CD14-positive monocyte (primary cell): ENCODE results near the gene CHN1. TPM values are rescaled to one million over a fixed set of nuclear protein-coding genes. Genes with fewer than 3 reads are reported as not detected.

Source experiments
- DNase-seq, 3 donors: peaks; one replicate each; pipeline ENCODE4 v3.0.0-alpha.2; 2011 to 2022
- H2AFZ ChIP-seq: 2 replicates; pipeline ENCODE4 v1.6.0; 2012; ENCODE audit warnings: mild to moderate bottlenecking, low read depth, low read length, inconsistent platforms; ENCODE audit not compliant: insufficient read depth, poor library complexity, severe bottlenecking
- H3K27ac ChIP-seq, 2 donors: 1 replicate in 1 of 2; 2 replicates in 1 of 2; pipeline ENCODE4 v1.5.1; 2012 to 2013; ENCODE audit warnings: low read length in 2 of 2, control low read depth in 1 of 2, inconsistent platforms in 1 of 2, low read depth in 1 of 2, mild to moderate bottlenecking in 1 of 2
- H3K27me3 ChIP-seq, 2 donors: one replicate each; pipeline versions ENCODE4 v1.6.0 to v1.6.1; 2011 to 2013; ENCODE audit warnings: low read length in 2 of 2; ENCODE audit not compliant: control insufficient read depth in 2 of 2, insufficient read depth in 2 of 2
- H3K36me3 ChIP-seq, 2 donors: replicated peaks in 1 of 2; 1 replicate in 1 of 2; 2 replicates in 1 of 2; pipeline versions ENCODE4 v1.5.1 to v1.6.1; 2012 to 2013; ENCODE audit warnings: low read length in 2 of 2, control low read depth in 1 of 2, inconsistent platforms in 1 of 2, mild to moderate bottlenecking in 1 of 2; ENCODE audit not compliant: insufficient read depth in 2 of 2, control insufficient read depth in 1 of 2
- H3K4me1 ChIP-seq, 2 donors: 1 replicate in 1 of 2; 2 replicates in 1 of 2; pipeline versions ENCODE4 v1.5.1 to v1.6.1; 2012 to 2013; ENCODE audit warnings: low read length in 2 of 2, control low read depth in 1 of 2, inconsistent platforms in 1 of 2, mild to moderate bottlenecking in 1 of 2, moderate library complexity in 1 of 2; ENCODE audit not compliant: insufficient read depth in 2 of 2, control insufficient read depth in 1 of 2
- H3K4me2 ChIP-seq: replicated peaks from 2 replicates; pipeline ENCODE3; 2012; ENCODE audit warnings: low read length, moderate library complexity, mild to moderate bottlenecking; ENCODE audit not compliant: poor library complexity, severe bottlenecking; ENCODE audit errors: extremely low read depth
- H3K4me3 ChIP-seq, 3 experiments: fragments of 200-600 bp in 1 of 3; sonication (generic) in 1 of 3; replicated peaks in 1 of 3; 1 replicate in 2 of 3; 2 replicates in 1 of 3; pipeline ENCODE4 v1.5.1; 2011 to 2013; ENCODE audit warnings: low read length in 3 of 3, mild to moderate bottlenecking in 3 of 3, control low read depth in 2 of 3, low read depth in 2 of 3, inconsistent platforms in 1 of 3, moderate library complexity in 1 of 3
- H3K79me2 ChIP-seq: 2 replicates; pipeline ENCODE4 v1.6.0; 2012; ENCODE audit warnings: mild to moderate bottlenecking, control low read depth, inconsistent platforms, low read length, moderate library complexity; ENCODE audit not compliant: insufficient read depth
- H3K9ac ChIP-seq: 2 replicates; pipeline ENCODE4 v1.6.0; 2017; ENCODE audit warnings: low read length, mild to moderate bottlenecking; ENCODE audit not compliant: insufficient read depth, poor library complexity, severe bottlenecking
- H3K9me3 ChIP-seq, 2 donors: replicated peaks in 1 of 2; 1 replicate in 1 of 2; 2 replicates in 1 of 2; pipeline versions ENCODE4 v1.5.1 to v1.6.1; 2012 to 2013; ENCODE audit warnings: low read length in 2 of 2, control low read depth in 1 of 2; ENCODE audit not compliant: control insufficient read depth in 1 of 2, insufficient read depth in 1 of 2
- H4K20me1 ChIP-seq: 2 replicates; pipeline ENCODE4 v1.6.0; 2012; ENCODE audit warnings: mild to moderate bottlenecking, low read length, control low read depth, moderate library complexity; ENCODE audit not compliant: insufficient read depth
- H3K27ac Mint-ChIP-seq, 7 donors: one replicate each; pipeline ENCODE4 v1.8.0; 2020; ENCODE audit warnings: mild to moderate bottlenecking in 7 of 7, mixed read lengths in 7 of 7, moderate library complexity in 6 of 7, inconsistent platforms in 2 of 7
- H3K27me3 Mint-ChIP-seq, 3 donors: one replicate each; pipeline ENCODE4 v1.8.0; 2021 to 2022; ENCODE audit warnings: low read depth in 3 of 3, mild to moderate bottlenecking in 3 of 3, mixed read lengths in 3 of 3, moderate library complexity in 3 of 3, inconsistent platforms in 1 of 3
- H3K36me3 Mint-ChIP-seq, 2 donors: one replicate each; pipeline ENCODE4 v1.8.0; 2020; ENCODE audit warnings: mixed read lengths in 2 of 2, inconsistent platforms in 1 of 2, mild to moderate bottlenecking in 1 of 2
- H3K4me1 Mint-ChIP-seq: one replicate; pipeline ENCODE4 v1.8.0; 2020; ENCODE audit warnings: mild to moderate bottlenecking, mixed read lengths
- H3K4me3 Mint-ChIP-seq, 2 donors: one replicate each; pipeline ENCODE4 v1.8.0; 2020; ENCODE audit warnings: mild to moderate bottlenecking in 2 of 2, mixed read lengths in 2 of 2, moderate library complexity in 1 of 2
- H3K9me3 Mint-ChIP-seq, 7 donors: one replicate each; pipeline ENCODE4 v1.8.0; 2020 to 2022; ENCODE audit warnings: mixed read lengths in 7 of 7, mild to moderate bottlenecking in 6 of 7, moderate library complexity in 6 of 7, inconsistent platforms in 2 of 7
- WGBS: methylation state at CpG from one replicate; pipeline ENCODE4 v1.1.5; 2013; ENCODE audit warnings: missing lambda C conversion rate; ENCODE audit not compliant: insufficient coverage; 5-methylcytosine and 5-hydroxymethylcytosine counted together
- intact Hi-C, 2 donors: fragments of 100-400 bp; cut with micrococcal nuclease; formaldehyde crosslinking; loops; one replicate each; pipeline versions ENCODE4 v1.15.0 to v1.15.1; 2023
- polyA plus RNA-seq, 3 donors: library from polyadenylated mRNA; depleted of rRNA in 1 of 3; unstranded in 2 of 3; stranded (reverse) in 1 of 3; fragments of 300-500 nt in 2 of 3; fragments of >200 nt in 1 of 3; fragmentation: Illumina TruSeq in 2 of 3; gene quantifications; 1 replicate in 2 of 3; 2 replicates in 1 of 3; pipeline ENCODE4 v1.2.3, GENCODE V29; 2012 to 2021
- TF ChIP-seq, protein P1 (sequence below): fragments of 200-600 bp; IDR thresholded peaks from one replicate; pipeline ENCODE4 v1.8.0; 2022; ENCODE audit warnings: antibody characterized with exemption, mild to moderate bottlenecking

CHN1 gene
- polyA plus RNA-seq, 3 donors = 0.36 TPM; not detected in 2

GRCh38 chr2:174784909-174785308, 220.3 kb downstream of the CHN1 start:
- no peak for DNase-seq
- H3K4me2 ChIP-seq = no peak overlapping the region
- intact Hi-C loops = no loop called here
- 83% methylated on average over 2 of the region's 5 CpGs for whole genome bisulfite sequencing
- H3K9ac ChIP-seq = no peak overlapping the region
- H3K4me1 Mint-ChIP-seq = peaks cover 7% of the 10 kb centered on the region
- H4K20me1 ChIP-seq = no peaks in the 10 kb centered on the region
- no peak overlapping the region for H3K4me3 ChIP-seq
- H3K27me3 ChIP-seq = peaks cover 0 to 3% of the 10 kb centered on the region in 2 donors
- peaks cover 0 to 4% of the 10 kb centered on the region in 2 donors for H3K4me1 ChIP-seq
- no peaks in the 10 kb centered on the region for H3K79me2 ChIP-seq
- H3K36me3 Mint-ChIP-seq = no peaks in the 10 kb centered on the region
- TF ChIP-seq, protein P1, sequence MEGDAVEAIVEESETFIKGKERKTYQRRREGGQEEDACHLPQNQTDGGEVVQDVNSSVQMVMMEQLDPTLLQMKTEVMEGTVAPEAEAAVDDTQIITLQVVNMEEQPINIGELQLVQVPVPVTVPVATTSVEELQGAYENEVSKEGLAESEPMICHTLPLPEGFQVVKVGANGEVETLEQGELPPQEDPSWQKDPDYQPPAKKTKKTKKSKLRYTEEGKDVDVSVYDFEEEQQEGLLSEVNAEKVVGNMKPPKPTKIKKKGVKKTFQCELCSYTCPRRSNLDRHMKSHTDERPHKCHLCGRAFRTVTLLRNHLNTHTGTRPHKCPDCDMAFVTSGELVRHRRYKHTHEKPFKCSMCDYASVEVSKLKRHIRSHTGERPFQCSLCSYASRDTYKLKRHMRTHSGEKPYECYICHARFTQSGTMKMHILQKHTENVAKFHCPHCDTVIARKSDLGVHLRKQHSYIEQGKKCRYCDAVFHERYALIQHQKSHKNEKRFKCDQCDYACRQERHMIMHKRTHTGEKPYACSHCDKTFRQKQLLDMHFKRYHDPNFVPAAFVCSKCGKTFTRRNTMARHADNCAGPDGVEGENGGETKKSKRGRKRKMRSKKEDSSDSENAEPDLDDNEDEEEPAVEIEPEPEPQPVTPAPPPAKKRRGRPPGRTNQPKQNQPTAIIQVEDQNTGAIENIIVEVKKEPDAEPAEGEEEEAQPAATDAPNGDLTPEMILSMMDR = no peak
- no peak overlapping the region for H3K27ac Mint-ChIP-seq
- H3K27me3 Mint-ChIP-seq = peaks cover 0 to 2% (median 2%) of the 10 kb centered on the region in 3 donors
- no peak overlapping the region for H2AFZ ChIP-seq
- H3K36me3 ChIP-seq = no peaks in the 10 kb centered on the region
- H3K27ac ChIP-seq = no peak overlapping the region
- peaks cover 0 to 1% (median 0%) of the 10 kb centered on the region in 7 donors for H3K9me3 Mint-ChIP-seq
- no peaks in the 10 kb centered on the region for H3K9me3 ChIP-seq
- no peak overlapping the region for H3K4me3 Mint-ChIP-seq

GRCh38 chr2:174784316-174784715, 220.9 kb downstream of the CHN1 start:
- Mint-ChIP-seq H3K9me3 (peaks cover 0 to 1% (median 0%) of the 10 kb centered on the region in 7 donors), H3K4me1 (peaks cover 7% of the 10 kb centered on the region), H3K4me3 (no peak overlapping the region), H3K27me3 (peaks cover 0 to 2% (median 0%) of the 10 kb centered on the region in 3 donors), H3K27ac (no peak overlapping the region), H3K36me3 (no peaks in the 10 kb centered on the region)
- Histone ChIP-seq H3K79me2 (no peaks in the 10 kb centered on the region), H3K4me3 (no peak overlapping the region), H3K4me1 (peaks cover 0 to 4% of the 10 kb centered on the region in 2 donors), H3K27ac (no peak overlapping the region), H4K20me1 (no peaks in the 10 kb centered on the region), H2AFZ (no peak overlapping the region), H3K9me3 (no peaks in the 10 kb centered on the region), H3K27me3 (peaks cover 0 to 3% of the 10 kb centered on the region in 2 donors), H3K36me3 (no peaks in the 10 kb centered on the region), H3K9ac (no peak overlapping the region), H3K4me2 (no peak overlapping the region)
- WGBS = 99% methylated on average over 7 of the region's 7 CpGs
- intact Hi-C loops = no loop called here
- DNase-seq = no peak
- TF ChIP-seq, protein P1 = no peak
